OCI-LY7 (cell line): ENCODE data around the gene PAK3. TPM values are rescaled to one million over a fixed set of nuclear protein-coding genes. Genes with fewer than 3 reads are reported as not detected.

Experiments used
- BruUV-seq: library from RNA; stranded (reverse); fragments of 400-500 nt; replicated peaks from 2 replicates; lab custom pipeline; 2021; lab: Mats Ljungman, UMichigan
- CTCF ChIA-PET: fragments of 300-600 bp; sonication (Branson Sonifier 250); formaldehyde crosslinking; loops from one replicate; lab custom pipeline; 2022; ENCODE audit warnings: antibody characterized with exemption; ENCODE audit not compliant: unreplicated experiment; lab: Charles Lee
- POLR2A ChIA-PET: fragments of 300-600 bp; sonication (Branson Sonifier 250); formaldehyde crosslinking; loops from one replicate; lab custom pipeline; 2022; ENCODE audit warnings: antibody characterized with exemption; lab: Charles Lee
- DNase-seq: peaks from one replicate; pipeline ENCODE4 v3.0.0-alpha.2; 2015; ENCODE audit warnings: low spot score
- H2AFZ ChIP-seq: fragments of 200-600 bp; sonication (generic), shearing (Covaris generic); 2 replicates; pipeline ENCODE4 v1.6.1; 2014; ENCODE audit warnings: mild to moderate bottlenecking, antibody characterized with exemption, low read length, moderate library complexity
- H3K27ac ChIP-seq: fragments of 200-600 bp; sonication (generic); 2 replicates; pipeline ENCODE4 v1.5.1; 2014; ENCODE audit warnings: mixed run types, low read depth, mild to moderate bottlenecking, moderate library complexity, low read length, inconsistent platforms; ENCODE audit not compliant: poor library complexity, severe bottlenecking
- H3K36me3 ChIP-seq: fragments of 200-600 bp; sonication (generic); 2 replicates; pipeline ENCODE4 v1.6.1; 2014; ENCODE audit warnings: mild to moderate bottlenecking, antibody characterized with exemption, low read length, moderate library complexity, mixed read lengths; ENCODE audit not compliant: insufficient read depth
- H3K4me1 ChIP-seq: fragments of 200-600 bp; sonication (generic); 2 replicates; pipeline ENCODE4 v1.5.1; 2014; ENCODE audit warnings: mild to moderate bottlenecking, low read length; ENCODE audit not compliant: insufficient read depth, poor library complexity, severe bottlenecking
- H3K4me2 ChIP-seq: fragments of 200-600 bp; sonication (generic); 2 replicates; pipeline ENCODE4 v1.6.1; 2014; ENCODE audit warnings: mild to moderate bottlenecking, low read length
- H3K4me3 ChIP-seq: fragments of 200-600 bp; sonication (generic); 2 replicates; pipeline ENCODE4 v1.5.1; 2014; ENCODE audit warnings: mild to moderate bottlenecking, low read depth, low read length; ENCODE audit not compliant: poor library complexity, severe bottlenecking
- H3K79me2 ChIP-seq: fragments of 200-600 bp; sonication (generic); 2 replicates; pipeline ENCODE4 v1.6.1; 2016; ENCODE audit warnings: low read depth, mild to moderate bottlenecking, low read length, moderate library complexity, mixed read lengths; ENCODE audit not compliant: insufficient read depth
- H3K9me2 ChIP-seq: fragments of 200-600 bp; sonication (generic); 2 replicates; pipeline ENCODE4 v1.6.1; 2016; ENCODE audit warnings: mild to moderate bottlenecking, low read length, mixed read lengths; ENCODE audit not compliant: insufficient read depth
- H3K9me3 ChIP-seq: fragments of 200-600 bp; sonication (generic); 2 replicates; pipeline ENCODE4 v1.6.1; 2014; ENCODE audit warnings: mild to moderate bottlenecking, mixed run types, low read length, mixed read lengths
- H4K20me1 ChIP-seq: fragments of 200-600 bp; sonication (generic); 2 replicates; pipeline ENCODE4 v1.6.1; 2014; ENCODE audit warnings: mild to moderate bottlenecking, antibody characterized with exemption, low read length, moderate library complexity, mixed read lengths; ENCODE audit not compliant: insufficient read depth
- EZH2phosphoT487 ChIP-seq: fragments of 200-600 bp; sonication (generic); IDR thresholded peaks from 2 replicates; pipeline ENCODE4 v1.6.1; 2018; ENCODE audit warnings: low read depth, borderline replicate concordance, mild to moderate bottlenecking, mixed run types, antibody characterized with exemption, low read length, moderate library complexity, mixed read lengths
- intact Hi-C: fragments of 100-400 bp; cut with micrococcal nuclease; formaldehyde crosslinking; loops from one replicate; pipeline ENCODE4 v1.10.0; 2022; ENCODE audit not compliant: unreplicated experiment
- total RNA-seq, 2 experiments: library from RNA; depleted of rRNA in 1 of 2; stranded (reverse); fragments of >200 nt in 1 of 2; shearing (Covaris generic) in 1 of 2; gene quantifications; 2 replicates each; pipeline ENCODE4 v1.2.3, GENCODE V29; 2014 to 2022
- TF ChIP-seq, protein P1 (sequence below): fragments of 200-600 bp; sonication (generic); conservative IDR thresholded peaks from 2 replicates; pipeline ENCODE4 v1.5.1; 2014; ENCODE audit warnings: mild to moderate bottlenecking, antibody characterized with exemption, low read length, moderate library complexity, mixed read lengths

Gene PAK3
- total RNA-seq, 2 experiments from 2014 or later: not detected

DNA sequence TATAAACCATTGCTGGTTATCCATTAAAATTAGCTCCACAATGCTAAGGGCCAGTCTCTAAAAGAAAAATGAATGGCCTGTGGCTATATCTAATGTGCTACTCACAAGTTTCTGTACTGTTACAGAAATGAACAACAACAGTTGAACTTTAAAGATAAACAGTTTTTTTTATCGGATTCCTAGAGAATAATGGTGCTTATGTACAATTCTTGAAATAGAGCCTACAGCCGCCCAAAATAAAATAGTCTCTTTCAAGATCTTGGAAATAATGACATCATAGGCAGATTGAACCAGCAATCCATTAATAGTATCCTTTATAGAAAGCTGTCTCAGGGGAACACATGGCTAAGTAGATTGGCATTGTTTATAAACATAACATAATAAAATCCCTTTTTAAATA lies 23.4 kb downstream of the PAK3 start:
- CTCF ChIA-PET: no interaction called here
- no TSS peak for BruUV-seq
- Histone ChIP-seq H3K9me2 (no peaks in the 10 kb centered on the region), H3K4me3 (no peak overlapping the region), H3K9me3 (no peaks in the 10 kb centered on the region), H3K79me2 (no peaks in the 10 kb centered on the region), H3K4me2 (no peak overlapping the region), H4K20me1 (no peaks in the 10 kb centered on the region), H3K27ac (no peak overlapping the region), H3K4me1 (no peaks in the 10 kb centered on the region), H2AFZ (no peak overlapping the region), H3K36me3 (no peaks in the 10 kb centered on the region)
- intact Hi-C loops: no loop called here
- TF ChIP-seq, protein P1, sequence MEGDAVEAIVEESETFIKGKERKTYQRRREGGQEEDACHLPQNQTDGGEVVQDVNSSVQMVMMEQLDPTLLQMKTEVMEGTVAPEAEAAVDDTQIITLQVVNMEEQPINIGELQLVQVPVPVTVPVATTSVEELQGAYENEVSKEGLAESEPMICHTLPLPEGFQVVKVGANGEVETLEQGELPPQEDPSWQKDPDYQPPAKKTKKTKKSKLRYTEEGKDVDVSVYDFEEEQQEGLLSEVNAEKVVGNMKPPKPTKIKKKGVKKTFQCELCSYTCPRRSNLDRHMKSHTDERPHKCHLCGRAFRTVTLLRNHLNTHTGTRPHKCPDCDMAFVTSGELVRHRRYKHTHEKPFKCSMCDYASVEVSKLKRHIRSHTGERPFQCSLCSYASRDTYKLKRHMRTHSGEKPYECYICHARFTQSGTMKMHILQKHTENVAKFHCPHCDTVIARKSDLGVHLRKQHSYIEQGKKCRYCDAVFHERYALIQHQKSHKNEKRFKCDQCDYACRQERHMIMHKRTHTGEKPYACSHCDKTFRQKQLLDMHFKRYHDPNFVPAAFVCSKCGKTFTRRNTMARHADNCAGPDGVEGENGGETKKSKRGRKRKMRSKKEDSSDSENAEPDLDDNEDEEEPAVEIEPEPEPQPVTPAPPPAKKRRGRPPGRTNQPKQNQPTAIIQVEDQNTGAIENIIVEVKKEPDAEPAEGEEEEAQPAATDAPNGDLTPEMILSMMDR: no peak
- no peak for TF ChIP-seq EZH2phosphoT487
- POLR2A ChIA-PET: no interaction called here
- no peak for DNase-seq

DNA sequence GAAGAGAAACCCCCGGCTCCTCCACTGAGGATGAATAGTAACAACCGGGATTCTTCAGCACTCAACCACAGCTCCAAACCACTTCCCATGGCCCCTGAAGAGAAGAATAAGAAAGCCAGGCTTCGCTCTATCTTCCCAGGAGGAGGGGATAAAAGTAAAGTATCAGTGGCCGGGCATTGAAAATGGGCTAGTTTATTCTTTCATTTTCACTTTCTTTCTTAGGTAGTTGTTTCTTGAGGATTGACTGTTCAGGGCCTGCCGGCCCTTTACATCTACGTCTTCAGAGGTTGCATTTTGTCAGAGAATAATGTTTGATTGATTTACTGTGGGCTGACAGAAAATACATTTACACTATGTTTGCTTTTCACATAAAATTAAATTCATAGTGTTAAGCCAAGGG lies 27.1 kb downstream of the PAK3 start:
- no peak overlapping the region for H2AFZ ChIP-seq
- no peak for DNase-seq
- no peaks in the 10 kb centered on the region for H3K4me1 ChIP-seq
- POLR2A ChIA-PET: no interaction called here
- no peaks in the 10 kb centered on the region for H3K79me2 ChIP-seq
- no peaks in the 10 kb centered on the region for H3K36me3 ChIP-seq
- no peaks in the 10 kb centered on the region for H3K9me3 ChIP-seq
- no peak overlapping the region for H3K4me2 ChIP-seq
- H3K9me2 ChIP-seq: no peaks in the 10 kb centered on the region
- H4K20me1 ChIP-seq: no peaks in the 10 kb centered on the region
- no peak overlapping the region for H3K4me3 ChIP-seq
- no peak overlapping the region for H3K27ac ChIP-seq
- intact Hi-C loops: no loop called here
- BruUV-seq: no TSS peak
- no peak for TF ChIP-seq EZH2phosphoT487
- TF ChIP-seq, protein P1: no peak
- CTCF ChIA-PET: no interaction called here

DNA sequence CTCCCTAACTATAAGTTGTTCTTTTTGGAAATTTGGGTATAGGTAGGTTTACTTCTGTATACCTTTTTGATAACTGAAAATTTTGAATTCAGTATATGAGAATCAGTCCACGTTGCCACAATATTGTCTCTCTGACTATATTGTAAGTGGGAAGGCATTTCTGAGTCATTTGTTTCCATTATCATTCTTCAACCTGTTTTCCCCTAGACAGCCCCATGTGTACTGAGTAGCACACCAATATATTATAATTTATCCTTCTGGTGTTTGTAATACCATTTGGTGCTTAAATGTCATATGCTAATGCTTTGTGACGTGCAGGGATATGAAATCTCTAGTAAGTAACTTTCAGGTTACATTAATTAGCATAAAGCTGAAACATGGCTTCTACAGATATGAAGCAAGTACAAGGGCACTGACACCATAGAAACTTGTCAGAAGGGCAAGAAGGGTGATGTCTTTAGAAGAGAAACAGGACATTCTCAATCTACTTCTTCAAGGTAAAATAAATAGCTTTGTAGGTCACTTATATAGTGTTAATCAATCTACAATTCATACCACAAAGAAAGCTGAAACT lies 27.7 kb downstream of the PAK3 start:
- intact Hi-C loops: no loop called here
- Histone ChIP-seq H3K9me3 (no peaks in the 10 kb centered on the region), H3K4me1 (no peaks in the 10 kb centered on the region), H3K9me2 (no peaks in the 10 kb centered on the region), H3K4me2 (no peak overlapping the region), H4K20me1 (no peaks in the 10 kb centered on the region), H3K4me3 (no peak overlapping the region), H3K27ac (no peak overlapping the region), H3K36me3 (no peaks in the 10 kb centered on the region), H2AFZ (no peak overlapping the region), H3K79me2 (no peaks in the 10 kb centered on the region)
- BruUV-seq: no TSS peak
- POLR2A ChIA-PET: no interaction called here
- no peak for TF ChIP-seq EZH2phosphoT487
- TF ChIP-seq, protein P1: no peak
- no peak for DNase-seq
- CTCF ChIA-PET: no interaction called here
